PC-9 (cell line): ENCODE data around the gene ACSL5. TPM values are rescaled to one million over a fixed set of nuclear protein-coding genes. Genes with fewer than 3 reads are reported as not detected.

Experiments
- BruUV-seq: library from RNA; stranded (reverse); fragments of 400-500 nt; replicated peaks from 2 replicates; lab custom pipeline; 2021; lab: Mats Ljungman, UMichigan
- CTCF ChIA-PET: fragments of 300-600 bp; sonication (Branson Sonifier 250); formaldehyde crosslinking; loops from one replicate; lab custom pipeline; 2022; ENCODE audit warnings: antibody characterized with exemption; lab: Charles Lee
- POLR2A ChIA-PET: fragments of 300-600 bp; sonication (Branson Sonifier 250); formaldehyde crosslinking; loops from one replicate; lab custom pipeline; 2022; ENCODE audit warnings: antibody characterized with exemption; ENCODE audit not compliant: unreplicated experiment; lab: Charles Lee
- DNase-seq, 2 experiments: peaks; one replicate each; pipeline versions ENCODE4 v3.0.0 to v3.0.0-alpha.2; 2015 to 2022; ENCODE audit warnings: mixed read lengths in 1 of 2
- H2AFZ ChIP-seq: fragments of 200-600 bp; sonication (generic); 2 replicates; pipeline ENCODE4 v1.8.1; 2017; ENCODE audit warnings: antibody characterized with exemption
- H3F3A ChIP-seq: fragments of 200-600 bp; sonication (generic); 2 replicates; pipeline ENCODE4 v1.8.1; 2017; ENCODE audit warnings: antibody characterized with exemption, mild to moderate bottlenecking, low read depth; ENCODE audit not compliant: insufficient read depth
- H3K27ac ChIP-seq: fragments of 200-600 bp; sonication (generic); 2 replicates; pipeline ENCODE4 v1.6.1; 2016; ENCODE audit warnings: mixed run types
- H3K27me3 ChIP-seq: fragments of 200-600 bp; sonication (generic); 2 replicates; pipeline ENCODE4 v1.6.1; 2016; ENCODE audit warnings: low read depth, mixed run types; ENCODE audit not compliant: insufficient read depth
- H3K36me3 ChIP-seq: fragments of 200-600 bp; sonication (generic); 2 replicates; pipeline ENCODE4 v1.6.1; 2016; ENCODE audit warnings: low read depth, mixed run types
- H3K4me1 ChIP-seq: fragments of 200-600 bp; sonication (generic); replicated peaks from 2 replicates; pipeline ENCODE4 v1.6.1; 2016; ENCODE audit warnings: mixed run types; ENCODE audit not compliant: insufficient read depth
- H3K4me2 ChIP-seq: fragments of 200-600 bp; sonication (generic); 2 replicates; pipeline ENCODE4 v1.6.1; 2017; ENCODE audit warnings: mixed run types
- H3K4me3 ChIP-seq: fragments of 200-600 bp; sonication (generic); 2 replicates; pipeline ENCODE4 v1.6.1; 2016; ENCODE audit warnings: mixed run types
- H3K79me2 ChIP-seq: fragments of 200-600 bp; sonication (generic); 2 replicates; pipeline ENCODE4 v1.6.1; 2017; ENCODE audit warnings: low read depth, mixed run types
- H3K9me2 ChIP-seq: fragments of 200-600 bp; sonication (generic); 2 replicates; pipeline ENCODE4 v1.8.1; 2017; ENCODE audit warnings: mild to moderate bottlenecking; ENCODE audit not compliant: insufficient read depth
- H3K9me3 ChIP-seq: fragments of 200-600 bp; sonication (generic); 2 replicates; pipeline ENCODE4 v1.8.1; 2016; ENCODE audit warnings: low read depth; ENCODE audit not compliant: insufficient read depth
- H4K20me1 ChIP-seq: fragments of 200-600 bp; sonication (generic); 2 replicates; pipeline ENCODE4 v1.8.1; 2017; ENCODE audit not compliant: insufficient read depth
- CTCF ChIP-seq: fragments of 200-600 bp; sonication (generic); conservative IDR thresholded peaks from 2 replicates; pipeline ENCODE4 v1.6.1; 2017; ENCODE audit warnings: mixed run types, antibody characterized with exemption, mild to moderate bottlenecking, moderate library complexity
- EZH2 ChIP-seq: fragments of 200-600 bp; sonication (generic); IDR thresholded peaks from 2 replicates; pipeline ENCODE4 v1.8.0; 2017; ENCODE audit warnings: antibody characterized with exemption, low read depth
- intact Hi-C: fragments of 100-400 bp; cut with micrococcal nuclease; formaldehyde crosslinking; loops from one replicate; pipeline ENCODE4 v1.10.0; 2022; ENCODE audit not compliant: unreplicated experiment
- total RNA-seq: library from RNA; stranded (reverse); gene quantifications from 2 replicates; pipeline ENCODE4 v1.2.3, GENCODE V29; 2021

ACSL5 gene
- total RNA-seq, 1 experiment from 2014 or later = 21.4 TPM

GRCh38 chr10:112363696-112364688 is 9.9 kb upstream of the ACSL5 start:
- H3F3A ChIP-seq = peaks cover 21% of the 10 kb centered on the region; the same call in 1 of the 2 replicates
- H3K79me2 ChIP-seq = no peaks in the 10 kb centered on the region
- H4K20me1 ChIP-seq = no peaks in the 10 kb centered on the region
- no peaks in the 10 kb centered on the region for H3K36me3 ChIP-seq
- TF ChIP-seq EZH2 (no peak), CTCF (no peak)
- no peaks in the 10 kb centered on the region for H3K9me2 ChIP-seq
- no peak overlapping the region for H2AFZ ChIP-seq
- H3K4me3 ChIP-seq = no peak overlapping the region
- H3K9me3 ChIP-seq = no peaks in the 10 kb centered on the region
- peaks cover 35% of the 10 kb centered on the region for H3K4me1 ChIP-seq
- POLR2A ChIA-PET = no interaction called here
- CTCF ChIA-PET = interaction anchor here (0.7 kb wide), 2 partner anchors 70 to 350 kb away, joined by 3 to 4 read pairs; no protein-coding TSS in a partner anchor
- no peaks in the 10 kb centered on the region for H3K27me3 ChIP-seq
- no peak overlapping the region for H3K4me2 ChIP-seq
- intact Hi-C loops = loop anchor here (5.0 kb wide), 1 partner anchor 38 kb away; no protein-coding TSS in a partner anchor
- no TSS peak for BruUV-seq
- H3K27ac ChIP-seq = no peak overlapping the region
- DNase-seq = no peak

- TF ChIP-seq CTCF (no peak), EZH2 (no peak)
- ChIA-PET CTCF (interaction anchor here (0.7 kb wide), 1 partner anchor 349 kb away, joined by 3 read pairs; no protein-coding TSS in a partner anchor), POLR2A (no interaction called here)
- DNase-seq = no peak
- Histone ChIP-seq H3K4me1 (peaks cover 35% of the 10 kb centered on the region), H4K20me1 (no peaks in the 10 kb centered on the region), H2AFZ (no peak overlapping the region), H3K79me2 (no peaks in the 10 kb centered on the region), H3K27me3 (no peaks in the 10 kb centered on the region), H3K9me3 (no peaks in the 10 kb centered on the region), H3K36me3 (no peaks in the 10 kb centered on the region), H3F3A (peaks cover 21% of the 10 kb centered on the region; the same call in 1 of the 2 replicates), H3K4me3 (no peak overlapping the region), H3K27ac (no peak overlapping the region), H3K4me2 (no peak overlapping the region), H3K9me2 (no peaks in the 10 kb centered on the region)
- BruUV-seq = no TSS peak
- intact Hi-C loops = no loop called here
Measured at GRCh38 chr10:112365014-112365432, 8.9 kb upstream of the ACSL5 start.

- CTCF ChIA-PET = no interaction called here
- intact Hi-C loops = no loop called here
Measured at GRCh38 chr10:112365451-112365850, 8.5 kb upstream of the ACSL5 start.

More at GRCh38 chr10:112365451-112365850, 8.5 kb upstream of the ACSL5 start:
- POLR2A ChIA-PET = no interaction called here
- Histone ChIP-seq H3K27me3 (no peaks in the 10 kb centered on the region), H3K9me2 (no peaks in the 10 kb centered on the region), H3K9me3 (no peaks in the 10 kb centered on the region), H3K27ac (no peak overlapping the region), H4K20me1 (no peaks in the 10 kb centered on the region), H3K4me1 (peaks cover 31% of the 10 kb centered on the region), H2AFZ (no peak overlapping the region), H3K4me2 (no peak overlapping the region), H3F3A (peaks cover 21% of the 10 kb centered on the region; the same call in 1 of the 2 replicates), H3K79me2 (no peaks in the 10 kb centered on the region), H3K4me3 (no peak overlapping the region), H3K36me3 (no peaks in the 10 kb centered on the region)
- TF ChIP-seq EZH2 (no peak), CTCF (no peak)
- no TSS peak for BruUV-seq
- no peak for DNase-seq
